Measurements from ENCODE around the gene STAB1.

Gene STAB1

DNA sequence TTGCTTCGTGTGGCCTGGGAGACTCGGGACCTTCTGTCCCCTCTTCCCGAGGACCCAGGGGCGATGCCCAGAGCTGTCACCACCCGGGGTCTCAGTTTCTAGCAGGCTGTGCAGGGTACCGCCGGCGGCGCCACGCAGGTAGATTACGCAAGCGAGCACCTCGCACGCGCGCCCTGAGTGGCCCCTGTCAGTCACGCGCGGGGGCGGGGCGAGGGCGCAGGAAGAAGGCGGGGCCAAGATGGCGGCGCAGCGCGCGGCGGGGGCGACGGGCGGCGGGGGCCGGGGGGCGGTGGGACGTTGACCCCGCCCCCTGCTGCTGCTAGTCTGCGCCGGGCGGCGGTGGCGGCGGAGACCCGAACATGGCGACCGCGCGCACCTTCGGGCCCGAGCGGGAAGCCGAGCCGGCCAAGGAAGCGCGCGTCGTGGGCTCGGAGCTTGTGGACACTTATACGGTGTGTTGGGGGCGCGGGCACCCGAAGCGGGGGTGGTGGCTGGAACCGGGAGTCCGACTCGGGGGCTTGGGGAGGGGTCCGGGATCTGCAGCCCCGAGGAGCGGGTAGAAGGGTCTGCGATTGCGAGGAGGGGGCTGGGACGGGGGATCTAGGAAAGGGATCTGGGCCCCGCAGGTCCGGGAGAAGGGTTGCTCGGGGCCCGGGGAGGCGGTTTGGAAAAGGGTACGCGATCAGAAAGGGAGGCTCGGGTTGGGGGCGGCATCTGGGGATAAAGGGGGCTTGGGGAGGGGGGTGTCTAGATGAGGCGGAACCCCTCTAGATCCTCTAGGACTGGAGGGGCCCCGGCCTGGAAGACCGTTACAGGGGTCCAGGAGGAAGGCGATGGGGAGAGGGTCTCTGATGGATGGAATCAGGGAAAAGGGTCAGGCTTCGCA lies 39.6 kb upstream of the STAB1 start, which contains the start of gene NISCH:
NISCH (plus strand) TSS at position 322 of the 886 bp plus-strand sequence; CDS start at position 360, 38 bp downstream.
- Histone ChIP-seq H3K4me1 (ENCODE audit: insufficient read depth, low read length) (peaks cover 9% of the 10 kb centered on the region), H3K9me3 (ENCODE audit: control insufficient read depth, insufficient read depth, low read length) (no peaks in the 10 kb centered on the region), H3K36me3 (ENCODE audit: insufficient read depth, low read length) (peaks cover 22% of the 10 kb centered on the region), H3K9ac (ENCODE audit: low read depth, low read length) (peak within 1 kb of the TSS; percentile 68)

- peaks cover 22% of the 10 kb centered on the region for H3K36me3 ChIP-seq (ENCODE audit: insufficient read depth, low read length)
- no peaks in the 10 kb centered on the region for H3K9me3 ChIP-seq (ENCODE audit: control insufficient read depth, insufficient read depth, low read length)
- peaks cover 8% of the 10 kb centered on the region; the same call in 1 of the 2 replicates for H3K4me1 ChIP-seq (ENCODE audit: insufficient read depth, low read length)
- peak overlapping the region; percentile 68 for H3K9ac ChIP-seq (ENCODE audit: low read depth, low read length)
Measured at GRCh38 chr3:52456169-52456799, 38.9 kb upstream of the STAB1 start.

GRCh38 chr3:52456800-52457183 lies 38.3 kb upstream of the STAB1 start:
- H3K9me3 ChIP-seq (ENCODE audit: control insufficient read depth, insufficient read depth, low read length), result no peaks in the 10 kb centered on the region
- peak overlapping the region; percentile 68 for H3K9ac ChIP-seq (ENCODE audit: low read depth, low read length)
- H3K4me1 ChIP-seq (ENCODE audit: insufficient read depth, low read length), result peaks cover 8% of the 10 kb centered on the region; the same call in 1 of the 2 replicates
- peaks cover 22% of the 10 kb centered on the region for H3K36me3 ChIP-seq (ENCODE audit: insufficient read depth, low read length)

DNA sequence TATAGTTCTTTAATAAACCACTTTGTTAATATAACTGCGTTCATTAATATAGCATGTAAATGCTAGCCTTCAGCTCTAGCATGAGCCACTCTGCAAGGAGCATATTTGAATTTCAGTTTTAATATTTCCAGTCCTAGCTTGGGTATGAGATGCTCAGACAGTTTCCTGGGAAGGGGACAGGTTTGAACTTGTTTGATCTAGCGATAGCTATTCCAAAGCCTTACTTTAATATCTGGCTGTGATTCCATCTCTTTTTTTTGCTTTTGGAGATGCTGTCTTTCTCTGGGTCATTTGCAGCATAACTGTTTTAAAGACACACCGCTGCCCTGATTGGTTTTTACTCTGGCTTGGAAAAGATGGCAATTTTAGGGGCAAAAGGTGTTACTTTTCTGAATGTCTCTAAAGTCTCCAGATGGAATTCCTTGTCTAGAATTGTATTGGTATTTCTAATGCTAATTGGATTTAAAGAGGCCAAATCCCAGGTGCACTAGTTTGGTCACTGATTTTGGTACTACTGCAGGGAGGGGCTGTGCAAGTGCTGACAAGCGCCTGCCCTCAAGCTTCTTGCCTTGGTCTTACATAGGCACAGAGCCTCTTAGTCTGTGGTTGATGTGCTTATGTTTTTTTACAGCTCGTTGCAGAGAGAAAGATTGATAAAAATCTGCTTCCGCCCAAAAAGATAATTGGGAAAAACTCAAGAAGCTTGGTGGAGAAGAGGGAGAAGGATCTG lies 36.9 kb upstream of the STAB1 start:
- Histone ChIP-seq H3K9me3 (ENCODE audit: control insufficient read depth, insufficient read depth, low read length) (no peaks in the 10 kb centered on the region), H3K4me1 (ENCODE audit: insufficient read depth, low read length) (peaks cover 8% of the 10 kb centered on the region; the same call in 1 of the 2 replicates), H3K36me3 (ENCODE audit: insufficient read depth, low read length) (peaks cover 26% of the 10 kb centered on the region), H3K9ac (ENCODE audit: low read depth, low read length) (no peak overlapping the region)

DNA sequence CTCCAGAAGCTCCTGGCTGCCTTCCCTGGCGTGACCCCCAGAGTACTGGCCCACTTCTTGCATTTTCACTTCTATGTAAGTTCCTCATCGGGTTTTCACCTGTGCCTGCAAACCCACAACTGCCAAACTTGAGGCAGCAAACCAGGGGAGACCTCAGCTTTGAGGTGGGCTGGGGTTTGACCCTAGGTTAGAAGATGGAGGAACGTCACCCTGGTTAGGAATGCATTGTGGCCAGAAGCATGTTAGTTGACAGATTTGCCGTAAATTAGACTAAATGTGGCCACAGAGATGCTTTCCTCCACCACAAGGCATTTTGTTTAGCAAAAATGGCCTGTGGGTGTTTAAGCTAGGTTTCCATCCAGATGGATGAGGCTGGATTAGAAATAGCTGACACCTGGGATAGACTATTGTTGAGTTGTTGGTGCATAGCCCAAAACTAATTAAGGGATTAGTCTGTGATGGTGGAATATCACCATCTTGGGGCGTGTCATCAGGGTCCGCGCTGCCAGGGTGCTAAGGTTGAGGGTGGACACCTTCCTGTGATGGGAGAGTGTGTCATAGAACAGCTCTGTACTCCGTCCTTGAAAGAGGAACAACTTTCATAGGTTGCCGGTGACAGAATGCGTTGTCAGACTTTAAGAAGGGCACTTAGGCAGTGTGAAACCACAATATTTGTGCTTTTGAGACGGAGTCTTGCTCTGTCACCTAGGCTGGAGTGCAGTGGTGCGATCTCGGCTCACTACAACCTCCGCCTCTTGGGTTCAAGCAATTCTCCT lies 36.2 kb upstream of the STAB1 start:
- Histone ChIP-seq H3K9ac (ENCODE audit: low read depth, low read length) (no peak overlapping the region), H3K4me1 (ENCODE audit: insufficient read depth, low read length) (peaks cover 8% of the 10 kb centered on the region; the same call in 1 of the 2 replicates), H3K36me3 (ENCODE audit: insufficient read depth, low read length) (peaks cover 26% of the 10 kb centered on the region)

DNA sequence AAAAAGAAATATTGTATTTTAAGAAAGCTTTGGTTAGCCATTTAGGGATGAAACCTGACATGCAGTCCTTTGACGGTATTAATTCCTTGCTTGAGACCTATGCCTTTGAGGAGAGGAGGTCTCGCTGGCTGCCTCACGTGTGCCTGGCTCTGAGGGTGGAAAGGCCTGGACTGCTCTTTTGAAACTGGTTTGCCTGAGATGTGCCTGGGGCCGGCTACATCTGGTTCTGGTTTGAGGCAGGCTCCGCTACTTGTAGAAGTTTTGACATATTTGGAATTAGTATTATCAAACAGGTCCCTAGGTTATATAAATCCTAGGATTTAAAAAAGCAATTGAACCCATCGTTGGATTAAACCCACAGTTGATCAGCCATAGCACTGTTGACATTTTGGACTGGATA lies 33.3 kb upstream of the STAB1 start:
- peaks cover 29% of the 10 kb centered on the region for H3K36me3 ChIP-seq (ENCODE audit: insufficient read depth, low read length)
- H3K4me1 ChIP-seq (ENCODE audit: insufficient read depth, low read length), result no peaks in the 10 kb centered on the region
- no peak overlapping the region for H3K9ac ChIP-seq (ENCODE audit: low read depth, low read length)
- no peaks in the 10 kb centered on the region for H3K9me3 ChIP-seq (ENCODE audit: control insufficient read depth, insufficient read depth, low read length)

More for the DNA sequence above, 36.2 kb upstream of the STAB1 start:
- no peaks in the 10 kb centered on the region for H3K9me3 ChIP-seq (ENCODE audit: control insufficient read depth, insufficient read depth, low read length)

DNA sequence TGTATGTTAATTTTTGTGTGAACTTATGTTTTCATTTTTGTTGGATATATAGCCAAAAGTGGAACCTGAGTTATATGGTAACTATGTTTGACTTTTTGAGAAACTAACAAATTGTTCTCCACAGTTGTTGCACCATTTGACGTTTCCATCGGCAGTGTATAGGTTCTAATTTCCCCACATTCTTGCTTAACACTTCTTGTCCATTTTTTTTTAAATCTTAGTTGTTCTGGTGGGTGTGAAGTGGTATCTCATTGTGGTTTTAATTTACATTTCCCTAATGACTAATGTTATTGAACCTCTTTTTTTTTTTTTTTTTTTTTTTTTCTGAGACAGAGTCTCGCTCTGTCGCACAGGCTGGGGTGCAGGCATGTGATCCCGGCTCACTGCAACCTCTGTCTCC lies 31.7 kb upstream of the STAB1 start:
- H3K36me3 ChIP-seq (ENCODE audit: insufficient read depth, low read length), result peaks cover 22% of the 10 kb centered on the region
- no peaks in the 10 kb centered on the region for H3K4me1 ChIP-seq (ENCODE audit: insufficient read depth, low read length)
- no peaks in the 10 kb centered on the region for H3K9me3 ChIP-seq (ENCODE audit: control insufficient read depth, insufficient read depth, low read length)
- H3K9ac ChIP-seq (ENCODE audit: low read depth, low read length), result no peak overlapping the region

DNA sequence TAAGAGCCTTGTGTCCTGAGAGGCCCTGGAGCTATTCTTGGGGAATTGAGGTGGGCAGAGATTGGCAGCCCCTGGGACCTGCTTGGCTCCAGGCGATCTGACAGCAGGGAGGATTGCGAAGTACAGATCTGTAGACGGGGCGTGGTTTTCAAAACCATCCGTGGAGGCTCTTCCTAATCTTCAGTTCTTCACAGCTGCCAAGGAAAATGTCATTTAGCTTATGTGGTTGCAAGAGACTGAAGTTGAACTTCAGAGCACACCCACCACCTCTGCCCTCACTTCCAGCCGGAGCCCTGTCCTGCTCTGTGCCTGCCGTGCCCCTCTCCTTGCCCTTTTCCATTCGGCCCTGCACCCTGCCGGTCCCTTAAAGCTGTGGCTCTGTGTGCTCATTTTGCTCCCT lies 26.8 kb upstream of the STAB1 start:
- Histone ChIP-seq H3K9ac (ENCODE audit: low read depth, low read length) (no peak overlapping the region), H3K9me3 (ENCODE audit: control insufficient read depth, insufficient read depth, low read length) (no peaks in the 10 kb centered on the region), H3K36me3 (ENCODE audit: insufficient read depth, low read length) (peaks cover 10% of the 10 kb centered on the region), H3K4me1 (ENCODE audit: insufficient read depth, low read length) (no peaks in the 10 kb centered on the region)

DNA sequence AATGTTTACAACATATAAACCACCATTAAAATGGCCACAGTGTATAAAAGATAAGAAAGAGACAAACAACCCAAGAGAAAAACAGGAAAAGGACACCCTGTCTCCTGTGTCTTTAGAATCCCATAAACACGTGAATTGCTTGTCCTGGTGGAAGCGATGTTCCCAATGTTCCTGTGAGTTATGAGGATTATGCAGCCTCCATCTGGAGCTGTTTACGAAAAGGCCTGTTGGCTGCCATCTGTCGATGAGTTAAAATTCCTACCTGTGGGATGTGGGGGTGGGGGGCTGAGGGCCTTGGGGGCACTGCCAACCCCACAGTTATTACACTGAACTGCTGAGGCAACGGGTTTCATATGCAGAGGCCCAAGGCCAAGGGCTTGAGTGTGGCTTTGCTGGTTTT lies 26.1 kb upstream of the STAB1 start:
- no peak overlapping the region for H3K9ac ChIP-seq (ENCODE audit: low read depth, low read length)
- H3K9me3 ChIP-seq (ENCODE audit: control insufficient read depth, insufficient read depth, low read length), result no peaks in the 10 kb centered on the region
- no peaks in the 10 kb centered on the region for H3K4me1 ChIP-seq (ENCODE audit: insufficient read depth, low read length)
- peaks cover 13% of the 10 kb centered on the region for H3K36me3 ChIP-seq (ENCODE audit: insufficient read depth, low read length)

- Histone ChIP-seq H3K9ac (ENCODE audit: low read depth, low read length) (no peak overlapping the region), H3K4me1 (ENCODE audit: insufficient read depth, low read length) (no peaks in the 10 kb centered on the region), H3K36me3 (ENCODE audit: insufficient read depth, low read length) (peaks cover 15% of the 10 kb centered on the region), H3K9me3 (ENCODE audit: control insufficient read depth, insufficient read depth, low read length) (no peaks in the 10 kb centered on the region)
Measured at GRCh38 chr3:52470920-52471319, 24.2 kb upstream of the STAB1 start.

DNA sequence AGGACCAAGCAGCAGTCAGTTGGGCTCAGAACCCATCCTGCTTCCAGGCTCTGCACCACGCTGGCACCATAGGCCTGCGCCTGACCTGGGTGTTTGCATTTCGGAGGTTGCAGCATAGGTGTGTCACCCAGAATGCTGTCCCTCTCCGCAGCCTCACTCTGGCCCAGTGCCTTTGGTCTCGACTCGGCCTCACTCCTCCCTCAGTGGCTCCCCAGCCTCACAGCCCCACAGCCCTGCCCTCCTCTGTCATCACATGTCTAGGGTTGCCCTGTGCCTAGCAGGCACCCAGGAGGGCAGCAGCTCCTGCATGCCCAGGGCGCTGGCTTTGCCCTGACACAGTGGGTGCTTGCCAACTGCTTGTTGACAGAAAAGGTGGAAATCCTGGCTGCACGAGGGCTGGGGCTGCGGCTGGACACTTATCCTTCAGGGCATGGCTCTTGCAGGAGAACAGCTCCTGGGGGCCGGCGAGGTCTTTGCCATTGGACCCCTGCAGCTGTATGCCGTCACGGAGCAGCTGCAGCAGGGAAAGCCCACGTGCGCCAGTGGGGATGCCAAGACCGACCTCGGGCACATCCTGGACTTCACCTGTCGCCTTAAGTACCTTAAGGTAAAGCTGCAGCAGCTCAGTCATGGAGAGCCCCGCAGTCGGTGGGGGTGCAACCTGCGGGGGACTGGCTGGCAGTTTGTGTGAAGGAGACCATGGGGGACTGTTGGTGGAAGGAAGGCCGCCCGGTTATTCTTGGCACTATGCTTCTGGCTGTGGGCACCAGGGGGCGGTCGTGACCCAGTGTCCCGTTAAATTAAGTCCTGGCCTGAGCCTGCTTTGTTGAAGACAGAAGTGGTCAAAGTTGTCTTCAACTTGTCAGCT lies 23.5 kb upstream of the STAB1 start:
- Histone ChIP-seq H3K4me1 (ENCODE audit: insufficient read depth, low read length) (no peaks in the 10 kb centered on the region), H3K9ac (ENCODE audit: low read depth, low read length) (no peak overlapping the region), H3K9me3 (ENCODE audit: control insufficient read depth, insufficient read depth, low read length) (no peaks in the 10 kb centered on the region), H3K36me3 (ENCODE audit: insufficient read depth, low read length) (peaks cover 20% of the 10 kb centered on the region)

- Histone ChIP-seq H3K9me3 (ENCODE audit: control insufficient read depth, insufficient read depth, low read length) (no peaks in the 10 kb centered on the region), H3K36me3 (ENCODE audit: insufficient read depth, low read length) (peaks cover 22% of the 10 kb centered on the region), H3K4me1 (ENCODE audit: insufficient read depth, low read length) (no peaks in the 10 kb centered on the region), H3K9ac (ENCODE audit: low read depth, low read length) (no peak overlapping the region)
Measured at GRCh38 chr3:52472239-52473000, 22.7 kb upstream of the STAB1 start.

DNA sequence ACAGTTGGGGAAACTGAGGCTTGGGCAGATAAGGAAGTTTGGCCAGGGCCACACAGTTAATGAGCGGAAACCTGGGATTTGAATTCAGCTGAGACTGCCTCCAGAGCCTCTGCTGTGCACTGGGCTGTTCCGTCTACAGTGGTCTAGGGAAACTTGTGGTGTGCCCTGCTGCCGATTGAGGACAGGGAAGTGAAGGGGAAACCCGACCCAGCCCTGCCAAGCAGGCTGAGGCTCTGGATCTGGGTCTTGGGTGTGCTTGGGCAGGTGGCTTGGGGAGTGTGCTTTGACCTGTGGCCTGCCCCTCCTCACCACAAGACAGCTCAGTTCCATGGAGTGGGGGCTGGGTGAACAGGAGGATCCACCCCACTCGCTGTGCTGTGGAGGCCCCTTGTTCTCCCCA lies 22.1 kb upstream of the STAB1 start:
- H3K9me3 ChIP-seq (ENCODE audit: control insufficient read depth, insufficient read depth, low read length), result no peaks in the 10 kb centered on the region
- H3K36me3 ChIP-seq (ENCODE audit: insufficient read depth, low read length), result peaks cover 26% of the 10 kb centered on the region
- no peak overlapping the region for H3K9ac ChIP-seq (ENCODE audit: low read depth, low read length)
- no peaks in the 10 kb centered on the region for H3K4me1 ChIP-seq (ENCODE audit: insufficient read depth, low read length)
